Transverse colon (tissue), 4 donors: Measurements from ENCODE around the gene HSPA1B.

Source experiments
- POLR2AphosphoS5 ChIP-seq, 3 donors: sonication (generic); formaldehyde crosslinking; IDR thresholded peaks; one replicate each; pipeline ENCODE4 v1.6.1; 2016; ENCODE audit warnings: antibody characterized with exemption in 3 of 3
- TF ChIP-seq, protein P1 (sequence below), 5 experiments: fragments of 200-600 bp in 3 of 5; fragments of 450-650 bp in 2 of 5; sonication (generic) in 3 of 5; IDR thresholded peaks; 1 replicate in 2 of 5; 2 replicates in 3 of 5; pipeline ENCODE4 v1.5.1; 2016 to 2017; ENCODE audit warnings: antibody characterized with exemption in 5 of 5, inconsistent platforms in 3 of 5, mild to moderate bottlenecking in 2 of 5, moderate library complexity in 1 of 5

DNA sequence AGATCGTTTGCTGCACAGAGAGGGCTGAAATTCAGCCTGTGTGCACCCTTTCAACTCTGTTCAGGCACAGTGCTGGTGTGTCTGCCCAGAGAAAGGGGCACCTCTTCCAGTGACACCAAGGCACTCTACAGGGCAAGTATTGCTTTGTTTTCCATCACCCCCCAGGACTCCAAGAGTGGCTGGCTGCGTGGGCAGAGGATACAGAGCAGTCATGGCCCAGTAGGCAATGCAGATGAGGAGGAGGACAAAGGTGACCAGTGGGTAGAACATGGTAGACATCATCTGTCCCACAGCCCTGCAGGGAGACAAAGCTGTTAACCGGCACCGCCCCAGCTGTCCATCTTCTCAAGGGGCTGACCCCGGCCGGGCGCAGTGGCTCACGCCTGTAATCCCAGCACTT is 41.8 kb downstream of the HSPA1B start:
- TF ChIP-seq, protein P1, sequence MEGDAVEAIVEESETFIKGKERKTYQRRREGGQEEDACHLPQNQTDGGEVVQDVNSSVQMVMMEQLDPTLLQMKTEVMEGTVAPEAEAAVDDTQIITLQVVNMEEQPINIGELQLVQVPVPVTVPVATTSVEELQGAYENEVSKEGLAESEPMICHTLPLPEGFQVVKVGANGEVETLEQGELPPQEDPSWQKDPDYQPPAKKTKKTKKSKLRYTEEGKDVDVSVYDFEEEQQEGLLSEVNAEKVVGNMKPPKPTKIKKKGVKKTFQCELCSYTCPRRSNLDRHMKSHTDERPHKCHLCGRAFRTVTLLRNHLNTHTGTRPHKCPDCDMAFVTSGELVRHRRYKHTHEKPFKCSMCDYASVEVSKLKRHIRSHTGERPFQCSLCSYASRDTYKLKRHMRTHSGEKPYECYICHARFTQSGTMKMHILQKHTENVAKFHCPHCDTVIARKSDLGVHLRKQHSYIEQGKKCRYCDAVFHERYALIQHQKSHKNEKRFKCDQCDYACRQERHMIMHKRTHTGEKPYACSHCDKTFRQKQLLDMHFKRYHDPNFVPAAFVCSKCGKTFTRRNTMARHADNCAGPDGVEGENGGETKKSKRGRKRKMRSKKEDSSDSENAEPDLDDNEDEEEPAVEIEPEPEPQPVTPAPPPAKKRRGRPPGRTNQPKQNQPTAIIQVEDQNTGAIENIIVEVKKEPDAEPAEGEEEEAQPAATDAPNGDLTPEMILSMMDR (IDR thresholded peaks at IDR 0.05): no peak
- TF ChIP-seq POLR2AphosphoS5 (IDR thresholded peaks at IDR 0.05): no peak
